NCI-H2196 (cell line): ENCODE results near the gene HBB.

ENCODE experiments used
- DNase-seq: peaks from one replicate; lab custom pipeline; 2025; ENCODE audit not compliant: unreplicated experiment; lab: John Stamatoyannopoulos, UW

Gene HBB

DNA sequence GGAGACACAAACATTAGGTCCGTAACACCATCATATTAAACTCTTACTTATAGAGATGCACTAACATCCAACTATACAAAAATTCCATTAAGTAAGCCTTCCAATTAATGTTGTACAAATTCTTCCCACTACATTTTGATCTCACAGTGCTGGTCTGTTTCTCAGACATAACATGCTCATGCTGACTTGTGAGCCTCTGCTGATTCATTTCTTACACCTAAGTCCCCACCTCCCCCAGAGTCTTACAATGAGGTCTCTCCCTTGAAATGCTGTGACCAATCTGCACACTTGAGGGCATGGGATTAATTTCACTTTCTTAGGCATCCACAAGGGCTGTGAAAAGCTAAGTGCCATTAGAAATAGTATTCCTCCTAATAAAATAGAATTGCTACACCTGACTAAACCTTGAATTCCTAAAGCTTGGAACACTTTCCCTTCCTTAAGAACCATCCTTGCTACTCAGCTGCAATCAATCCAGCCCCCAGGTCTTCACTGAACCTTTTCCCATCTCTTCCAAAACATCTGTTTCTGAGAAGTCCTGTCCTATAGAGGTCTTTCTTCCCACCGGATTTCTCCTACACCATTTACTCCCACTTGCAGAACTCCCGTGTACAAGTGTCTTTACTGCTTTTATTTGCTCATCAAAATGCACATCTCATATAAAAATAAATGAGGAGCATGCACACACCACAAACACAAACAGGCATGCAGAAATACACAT lies 20.8 kb upstream of the HBB start:
- no peak for DNase-seq

DNA sequence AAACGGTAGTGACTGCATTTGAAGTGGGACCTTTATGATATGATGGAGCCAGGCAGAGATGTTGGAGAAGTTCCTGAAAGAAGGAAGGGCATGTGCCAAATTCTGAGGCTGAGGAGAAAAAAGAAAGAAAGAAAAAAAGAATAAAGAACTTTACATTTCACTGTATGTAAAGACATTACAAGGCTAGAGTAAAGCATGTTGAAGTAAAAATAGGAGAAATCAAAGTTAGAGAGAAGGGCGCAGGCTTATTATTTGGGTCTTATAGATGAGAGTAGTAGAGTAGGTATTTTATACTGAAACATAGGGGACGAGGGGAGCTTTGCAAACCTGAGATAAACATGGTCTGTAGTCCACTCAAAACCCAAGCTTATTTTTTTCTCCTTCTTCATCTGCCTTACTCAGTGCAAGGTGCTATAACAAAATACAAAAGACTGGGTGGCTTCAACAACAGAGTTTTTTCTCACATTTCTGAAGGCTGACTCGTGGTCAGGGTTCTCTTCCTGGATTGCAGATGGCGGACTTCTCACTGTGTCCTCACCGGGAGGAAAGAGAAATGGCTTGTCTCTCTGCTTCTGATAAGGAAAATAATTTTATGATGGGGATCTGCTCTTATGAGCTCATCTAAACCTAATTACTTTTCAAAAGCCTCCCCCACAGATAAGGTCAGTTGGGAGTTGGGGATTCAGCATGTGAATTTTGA lies 20.1 kb upstream of the HBB start:
- no peak for DNase-seq

DNA sequence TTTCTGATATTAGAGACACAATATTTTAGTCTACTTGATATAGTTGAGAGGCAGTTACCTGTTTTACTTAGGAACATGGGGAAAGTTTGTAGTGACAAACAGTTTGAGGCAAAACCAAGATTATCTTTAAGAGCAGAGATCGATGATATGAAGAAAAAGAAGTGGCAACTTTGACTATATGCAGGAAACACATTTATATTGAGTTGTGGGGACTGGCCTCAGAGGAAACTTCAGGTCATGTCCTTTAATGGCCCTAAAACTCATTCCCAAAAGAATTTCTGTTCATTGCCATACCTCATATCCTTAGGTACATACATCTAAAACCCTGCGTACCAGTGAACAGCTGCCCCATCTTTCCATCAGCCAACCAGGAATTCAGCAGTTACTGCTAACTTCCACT lies 18.3 kb upstream of the HBB start:
- DNase-seq, result no peak

DNA sequence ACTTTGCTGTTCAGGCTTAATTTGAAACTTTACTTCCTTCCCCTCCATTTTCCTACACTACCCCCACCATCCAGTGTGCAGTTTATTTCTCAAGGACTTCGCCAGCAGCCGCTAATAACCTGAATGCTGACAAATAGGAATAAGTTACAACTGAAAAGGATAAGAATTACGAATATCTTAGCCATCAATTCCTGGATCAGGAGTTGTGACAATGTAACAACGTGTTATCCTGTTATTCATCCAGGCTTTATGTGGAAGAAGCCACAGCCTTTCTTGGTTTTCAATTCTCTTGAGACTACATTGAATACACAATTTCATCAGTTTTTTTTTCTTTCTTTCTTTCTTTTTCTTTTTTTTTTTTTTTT lies 16.9 kb upstream of the HBB start:
- no peak for DNase-seq

DNA sequence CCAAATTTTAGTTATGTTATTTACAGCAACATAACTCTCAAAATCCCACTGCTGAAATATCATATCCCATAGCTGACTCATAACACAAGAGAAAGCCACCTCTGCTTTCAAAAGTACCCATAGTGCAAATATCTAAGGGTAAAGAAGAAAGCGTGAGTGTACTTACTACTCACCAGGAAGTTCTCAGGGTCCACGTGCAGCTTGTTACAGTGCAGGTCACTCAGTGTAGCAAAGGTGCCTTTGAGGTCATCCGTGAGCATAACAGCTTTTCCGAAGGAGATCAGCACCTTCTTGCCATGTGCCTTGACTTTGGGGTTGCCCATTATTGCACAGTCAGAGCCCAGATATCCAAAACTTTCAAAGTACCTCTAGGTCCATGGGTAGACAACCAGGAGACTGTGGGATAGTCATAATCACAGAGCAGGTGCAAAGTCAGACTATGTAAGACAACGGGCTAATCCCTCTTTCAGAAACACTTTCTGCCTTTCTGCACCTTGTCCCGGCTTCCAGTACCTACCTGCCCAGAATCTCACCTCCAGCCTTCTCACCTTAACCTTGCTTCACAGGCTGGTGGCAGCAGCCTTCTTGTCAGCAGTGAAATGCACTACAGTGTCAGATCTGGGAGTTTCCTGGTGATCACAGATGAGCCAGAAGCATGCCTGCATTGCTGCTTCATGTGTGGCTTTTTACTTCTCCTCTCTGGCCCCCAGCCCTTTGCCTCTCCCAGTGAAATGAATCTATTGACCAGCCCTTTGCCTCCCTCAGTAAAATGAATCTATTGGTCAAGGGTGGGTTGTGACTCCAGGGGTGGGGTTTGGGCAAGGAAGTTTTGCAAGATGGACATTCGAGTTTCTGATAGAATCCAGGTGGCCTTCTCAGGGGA lies 16.3 kb upstream of the HBB start:
- DNase-seq, result no peak

DNA sequence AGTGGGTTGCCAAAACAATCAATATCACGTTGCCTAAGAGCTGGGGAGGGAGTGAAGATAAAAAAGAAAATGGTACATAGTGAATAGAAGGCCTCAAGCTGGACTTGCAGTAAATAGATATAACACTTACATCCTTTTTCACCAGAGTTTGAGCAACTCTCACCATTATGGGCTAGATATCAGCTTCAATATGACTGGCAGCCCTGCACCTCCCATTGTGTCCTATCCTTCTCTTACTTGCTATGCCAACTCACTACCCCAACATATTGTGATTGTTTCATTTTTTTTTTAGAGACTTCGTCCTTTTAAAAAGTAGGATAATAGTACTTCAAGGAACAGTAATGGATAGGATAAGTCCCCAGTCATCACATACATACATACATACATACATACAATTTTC lies 15.3 kb upstream of the HBB start:
- no peak for DNase-seq

DNA sequence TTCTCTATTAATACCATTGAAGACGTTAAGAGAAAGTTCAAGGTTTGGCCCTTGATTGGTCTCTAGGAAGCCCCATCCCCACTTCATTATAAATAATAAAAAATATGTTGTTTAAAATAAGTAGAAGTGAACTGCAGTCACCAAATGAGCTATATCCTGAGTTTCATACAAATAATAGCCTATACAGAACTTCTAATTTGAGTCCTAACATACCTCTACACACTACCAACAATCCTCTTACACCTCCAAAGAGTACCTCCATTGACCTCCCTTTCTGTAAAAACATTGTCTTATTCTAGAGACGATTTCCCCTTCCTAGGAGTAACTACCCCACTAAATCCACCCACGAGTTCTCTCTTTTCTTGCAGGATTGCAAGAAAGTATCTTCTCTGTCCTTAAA lies 14.6 kb upstream of the HBB start:
- no peak for DNase-seq

DNA sequence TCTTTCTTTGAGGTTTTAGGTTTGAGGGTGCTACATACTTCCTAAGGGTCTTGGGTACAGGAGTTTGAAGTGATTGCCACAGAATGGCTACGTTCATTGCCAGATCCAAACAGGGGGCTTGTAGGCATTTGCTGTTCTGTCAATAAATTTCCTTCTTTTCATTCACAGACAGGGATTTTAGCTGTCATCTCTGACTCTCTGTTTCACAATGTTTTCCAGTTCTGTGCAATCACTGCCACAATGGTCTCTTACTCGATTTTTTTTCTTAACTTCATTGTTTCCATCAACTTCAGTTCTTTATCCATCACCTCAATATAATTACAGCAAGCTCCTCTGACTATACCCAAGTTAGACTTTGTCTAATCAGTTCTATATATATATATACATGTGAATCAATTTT lies 13.6 kb upstream of the HBB start:
- DNase-seq, result no peak

DNA sequence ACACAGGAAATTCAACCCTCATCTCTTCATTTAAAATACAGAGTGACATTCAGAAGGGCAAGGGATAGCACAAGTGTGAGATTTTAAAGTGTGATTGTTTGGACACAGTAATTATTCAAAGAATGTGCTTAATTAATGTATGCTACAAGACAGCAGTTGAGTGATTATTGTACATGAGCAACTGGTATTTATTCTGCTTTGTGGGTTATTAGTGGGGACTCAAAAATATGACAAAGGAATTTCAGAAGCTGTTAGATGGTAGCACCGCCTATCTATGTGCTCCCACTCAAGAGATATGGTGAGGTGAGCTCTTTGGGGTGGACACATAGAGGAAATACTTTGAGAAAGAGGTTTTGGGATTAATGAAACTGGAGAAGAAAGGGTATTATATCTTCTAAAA lies 13.2 kb upstream of the HBB start:
- DNase-seq, result no peak

DNA sequence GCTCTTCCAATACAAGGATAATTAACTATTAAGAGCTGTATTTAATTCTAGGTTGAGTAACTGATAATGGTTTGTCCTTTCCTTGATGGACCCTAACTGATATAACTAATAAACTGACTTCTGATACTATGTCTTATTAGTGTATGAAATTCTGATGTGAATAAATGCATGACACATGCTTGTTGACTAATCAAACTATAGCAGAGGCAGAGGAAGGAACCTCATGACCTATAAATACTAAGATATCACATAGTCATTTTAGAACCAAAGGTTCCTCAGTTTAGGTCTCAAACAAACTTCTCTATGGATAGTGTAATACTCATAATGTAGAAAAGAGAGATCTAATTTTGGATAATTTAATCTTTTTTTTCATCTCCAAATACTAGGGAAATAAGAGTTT lies 12.2 kb upstream of the HBB start:
- DNase-seq, result no peak

DNA sequence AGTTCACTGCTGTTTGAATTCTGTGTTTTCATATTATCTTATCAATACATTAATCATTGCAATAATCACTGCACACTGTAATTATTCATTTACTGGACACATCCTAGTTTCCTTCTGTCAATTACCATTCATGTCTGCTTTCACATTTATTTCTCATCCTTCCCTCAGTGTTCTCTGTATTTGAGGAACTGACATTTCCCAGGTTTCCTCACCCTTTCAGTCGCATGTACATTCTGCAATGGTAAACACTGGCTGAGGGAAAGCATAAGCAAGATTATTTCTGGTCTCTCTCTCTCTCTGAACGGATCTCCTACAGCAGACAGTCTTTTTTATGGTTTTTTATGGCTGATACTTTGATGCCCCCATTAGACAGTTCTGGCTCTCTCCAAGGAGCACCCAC lies 11.6 kb upstream of the HBB start:
- DNase-seq, result no peak

DNA sequence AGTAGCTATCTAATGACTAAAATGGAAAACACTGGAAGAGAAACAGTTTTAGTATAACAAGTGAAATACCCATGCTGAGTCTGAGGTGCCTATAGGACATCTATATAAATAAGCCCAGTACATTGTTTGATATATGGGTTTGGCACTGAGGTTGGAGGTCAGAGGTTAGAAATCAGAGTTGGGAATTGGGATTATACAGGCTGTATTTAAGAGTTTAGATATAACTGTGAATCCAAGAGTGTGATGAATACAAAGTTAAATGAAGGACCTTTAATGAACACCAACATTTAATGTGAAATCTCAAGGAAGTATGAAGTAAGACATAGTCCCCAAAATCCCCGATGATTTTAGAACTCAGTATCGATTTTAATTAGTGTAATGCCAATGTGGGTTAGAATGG lies 10.5 kb upstream of the HBB start:
- no peak for DNase-seq

DNA sequence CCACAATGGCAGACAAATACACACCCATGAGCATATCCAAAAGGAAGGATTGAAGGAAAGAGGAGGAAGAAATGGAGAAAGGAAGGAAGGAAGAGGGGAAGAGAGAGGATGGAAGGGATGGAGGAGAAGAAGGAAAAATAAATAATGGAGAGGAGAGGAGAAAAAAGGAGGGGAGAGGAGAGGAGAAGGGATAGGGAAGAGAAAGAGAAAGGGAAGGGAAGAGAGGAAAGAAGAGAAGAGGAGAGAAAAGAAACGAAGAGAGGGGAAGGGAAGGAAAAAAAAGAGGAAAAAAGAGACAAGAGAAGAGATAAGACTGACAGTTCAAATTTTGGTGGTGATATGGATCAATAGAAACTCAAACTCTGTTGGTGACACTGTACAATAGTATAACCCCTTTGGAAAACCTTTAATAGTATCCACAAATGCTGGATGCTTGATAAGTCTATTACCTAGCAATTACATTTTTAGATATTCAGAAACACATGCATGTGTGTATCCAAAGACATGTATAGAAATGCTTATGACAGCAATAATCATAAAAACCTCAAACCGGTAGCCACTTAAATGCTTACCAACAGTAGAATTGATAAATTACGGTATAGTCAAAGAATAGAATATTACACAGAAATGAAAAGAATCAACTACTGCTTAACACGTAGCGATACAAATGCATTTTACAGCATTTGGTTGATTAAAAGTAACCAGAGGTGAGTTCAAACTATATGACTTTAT lies 8.7 kb upstream of the HBB start:
- DNase-seq, result no peak

DNA sequence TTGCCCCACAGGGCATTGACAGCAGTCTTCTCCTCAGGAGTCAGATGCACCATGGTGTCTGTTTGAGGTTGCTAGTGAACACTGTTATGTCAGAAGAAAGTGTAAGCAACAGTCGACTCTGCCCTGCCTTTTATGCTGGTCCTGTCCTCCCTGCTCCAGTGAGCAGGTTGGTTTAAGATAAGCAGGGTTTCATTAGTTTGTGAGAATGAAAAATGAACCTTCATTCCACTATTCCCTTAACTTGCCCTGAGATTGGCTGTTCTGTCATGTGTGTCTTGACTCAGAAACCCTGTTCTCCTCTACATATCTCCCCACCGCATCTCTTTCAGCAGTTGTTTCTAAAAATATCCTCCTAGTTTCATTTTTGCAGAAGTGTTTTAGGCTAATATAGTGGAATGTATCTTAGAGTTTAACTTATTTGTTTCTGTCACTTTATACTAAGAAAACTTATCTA lies 7.5 kb upstream of the HBB start, which contains the start of gene HBD:
HBD (minus strand) TSS at position 103 of the 454 bp plus-strand sequence; CDS start at position 53, 50 bp downstream.
- no peak for DNase-seq

DNA sequence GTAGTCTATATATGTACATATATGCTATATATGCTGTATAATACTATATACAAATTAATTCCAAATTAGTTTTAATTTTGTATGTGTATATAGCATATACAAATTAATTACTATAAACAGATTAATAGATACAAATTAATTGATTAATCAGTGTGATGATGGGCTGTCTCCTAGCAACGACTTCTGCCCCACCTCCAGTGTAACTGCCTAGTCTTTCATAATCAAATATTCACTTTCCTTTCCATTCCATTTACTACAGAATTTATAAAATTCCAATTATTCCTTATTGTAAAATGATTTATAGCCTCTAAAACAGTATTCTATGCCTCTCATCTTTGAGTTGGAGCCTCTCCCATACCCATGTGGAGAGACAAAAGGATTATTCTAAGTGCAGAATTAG lies 6.4 kb upstream of the HBB start:
- no peak for DNase-seq

DNA sequence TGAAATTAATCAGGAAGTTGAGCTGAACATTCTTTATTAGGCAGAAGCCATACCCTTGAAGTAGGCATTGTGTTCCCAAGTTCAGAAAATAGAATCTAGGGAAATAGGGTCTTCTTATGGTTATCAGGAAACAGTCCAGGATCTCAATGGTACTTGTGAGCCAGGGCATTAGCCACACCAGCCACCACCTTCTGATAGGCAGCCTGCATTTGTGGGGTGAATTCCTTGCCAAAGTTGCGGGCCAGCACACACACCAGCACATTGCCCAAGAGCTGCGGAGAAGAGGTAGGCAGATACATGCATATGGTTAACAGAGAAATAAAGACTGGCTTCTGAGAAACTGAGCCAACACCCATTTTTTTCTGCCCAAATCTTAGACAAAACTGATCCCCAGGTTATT lies 6.0 kb upstream of the HBB start:
- DNase-seq, result no peak

DNA sequence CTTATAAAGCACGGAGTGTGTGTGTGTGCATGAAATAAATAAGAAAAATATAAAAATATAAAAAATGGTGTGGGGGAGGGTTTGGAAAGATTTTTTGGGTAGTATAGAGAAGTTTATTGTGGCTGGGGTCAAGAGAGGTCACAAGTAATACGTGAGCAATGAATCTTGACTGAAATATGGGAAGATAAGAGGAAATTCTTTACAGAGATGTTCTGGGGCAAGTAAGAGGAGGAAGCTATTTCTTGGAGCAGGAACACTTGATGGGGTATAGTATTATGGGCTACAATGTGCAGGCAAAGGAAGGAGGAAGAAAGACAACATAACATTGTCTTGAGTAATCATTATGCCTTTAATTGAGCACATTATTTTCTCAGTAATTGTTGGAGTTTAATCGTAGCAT lies 5.3 kb upstream of the HBB start:
- no peak for DNase-seq

DNA sequence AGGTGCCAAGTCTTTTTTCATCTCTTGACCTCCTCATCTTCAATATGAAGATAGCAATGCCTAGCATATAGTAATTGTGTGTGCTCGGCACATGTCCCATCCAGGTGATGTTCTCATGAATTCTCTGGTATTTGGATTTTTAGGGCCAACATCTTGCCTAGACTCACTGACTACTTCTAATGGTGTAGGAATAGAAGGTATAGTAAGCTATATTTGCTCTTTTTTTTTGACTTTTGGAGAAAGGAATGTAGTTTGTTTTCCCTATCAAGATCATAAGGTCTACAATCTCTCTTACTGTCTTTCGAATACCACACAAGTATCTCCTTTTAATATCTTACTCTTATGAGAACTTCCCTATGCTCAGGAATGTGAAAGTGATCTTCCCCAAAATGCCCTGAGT lies 4.2 kb upstream of the HBB start:
- DNase-seq, result no peak

DNA sequence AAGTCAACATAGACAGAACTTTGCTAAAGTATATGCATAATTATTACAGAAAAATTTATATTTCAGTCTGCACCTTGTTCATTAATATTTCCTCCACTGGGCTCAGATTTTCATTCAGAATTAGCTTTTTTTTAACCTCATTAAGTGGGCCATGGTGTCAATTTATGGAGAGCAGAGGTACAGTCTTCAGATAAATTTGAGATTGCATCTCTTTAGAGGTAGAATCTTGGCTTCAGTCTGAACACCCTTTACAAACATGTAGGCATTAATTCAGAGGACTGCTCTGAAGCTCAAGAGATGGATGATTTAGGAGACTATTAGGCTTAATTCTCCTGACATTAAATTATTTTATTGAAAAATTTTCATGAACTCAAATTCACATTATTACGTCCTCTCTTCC lies 3.4 kb upstream of the HBB start:
- no peak for DNase-seq

DNA sequence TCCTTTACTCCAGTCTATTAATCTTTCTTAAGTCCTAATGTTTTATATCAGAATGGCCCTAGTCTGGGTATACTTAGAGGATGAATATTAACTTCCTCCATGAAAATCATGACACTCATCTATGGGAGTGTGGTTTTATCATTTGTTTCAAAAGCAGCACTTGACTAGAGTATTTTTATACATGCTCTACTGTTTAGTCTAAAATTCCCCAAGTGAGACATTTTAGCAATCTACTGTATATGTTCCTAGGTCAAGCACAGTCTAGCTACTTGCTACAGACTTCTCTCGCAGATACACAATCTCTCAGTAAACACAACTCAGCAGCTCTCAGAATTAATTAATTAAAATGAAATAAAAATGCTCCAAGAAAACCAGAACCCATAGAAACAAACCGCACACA lies 2.9 kb upstream of the HBB start:
- DNase-seq, result no peak

DNA sequence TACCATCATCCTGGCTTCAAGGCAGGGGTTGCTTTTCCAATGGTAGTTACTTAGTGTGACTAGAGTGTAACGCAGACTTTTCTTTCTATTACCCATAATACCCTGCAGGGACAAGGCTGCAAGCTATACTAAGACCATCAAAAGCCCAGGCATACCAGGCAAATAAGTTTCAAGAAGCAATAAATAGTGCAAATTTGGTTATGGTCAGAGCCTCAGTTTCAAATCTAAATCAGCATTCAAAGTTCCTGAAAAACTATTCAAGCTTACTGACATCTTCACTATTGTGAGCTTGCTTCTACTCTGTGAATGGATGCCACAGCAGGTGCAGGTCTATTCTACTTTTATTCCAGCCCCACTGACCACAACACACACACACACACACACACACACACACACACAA lies 2.5 kb upstream of the HBB start:
- DNase-seq, result no peak
